Left forelimb (tissue), 1 donor: ENCODE data around the gene ERF.

Source experiments
- DNase-seq: peaks from one replicate; pipeline ENCODE4 v3.0.0-alpha.2; 2018; ENCODE audit warnings: low spot score

The ERF gene

GRCh38 chr19:42254089-42254849 is 659 bp downstream of the ERF start:
- peak; percentile 87 for DNase-seq

GRCh38 chr19:42253245-42254088 is 1.5 kb downstream of the ERF start:
- DNase-seq, result no peak

- DNase-seq, result no peak
Observed at GRCh38 chr19:42252365-42253244, 2.3 kb downstream of the ERF start.

GRCh38 chr19:42251572-42252358 is 3.2 kb downstream of the ERF start:
- DNase-seq, result no peak

- no peak for DNase-seq
Observed at GRCh38 chr19:42250666-42251531, 4.0 kb downstream of the ERF start.

GRCh38 chr19:42250183-42250665 is 4.7 kb downstream of the ERF start:
- no peak for DNase-seq

GRCh38 chr19:42249769-42250168 is 5.2 kb downstream of the ERF start:
- no peak for DNase-seq

GRCh38 chr19:42249149-42249750 is 5.7 kb downstream of the ERF start:
- no peak for DNase-seq

GRCh38 chr19:42248270-42249148 is 6.4 kb downstream of the ERF start:
- DNase-seq, result no peak

GRCh38 chr19:42247640-42248199 is 7.2 kb downstream of the ERF start:
- no peak for DNase-seq

GRCh38 chr19:42246922-42247639 is 7.8 kb downstream of the ERF start:
- no peak for DNase-seq

GRCh38 chr19:42246143-42246921 is 8.6 kb downstream of the ERF start:
- DNase-seq, result no peak

GRCh38 chr19:42245231-42245630 is 9.7 kb downstream of the ERF start:
- DNase-seq, result no peak

GRCh38 chr19:42244347-42245220 is 10.3 kb downstream of the ERF start:
- peak; percentile 95 for DNase-seq

- DNase-seq, result peak; percentile 98
Observed at GRCh38 chr19:42242512-42243409, 12.2 kb downstream of the ERF start, which contains the start of gene GSK3A. Gene GSK3A (minus strand): TSS chr19:42242602. CDS start chr19:42242465, 137 bp downstream.
